GM12878 (cell line): ENCODE results near the gene TSHZ1.

Source experiments
- CEBPB ChIP-seq, 2 experiments: fragments of 150-350 bp in 1 of 2; IDR thresholded peaks; 2 replicates each; pipeline ENCODE4 v1.6.1; 2012 to 2014; ENCODE audit warnings: low read depth in 2 of 2, low read length in 2 of 2, borderline replicate concordance in 1 of 2, inconsistent platforms in 1 of 2
- TF ChIP-seq, protein P1 (sequence below): fragments of 450-650 bp; IDR thresholded peaks from 2 replicates; pipeline ENCODE4 v1.6.1; 2017; ENCODE audit warnings: mild to moderate bottlenecking, moderate library complexity
- TF ChIP-seq, protein P2 (sequence below), 3 experiments: IDR thresholded peaks in 2 of 3; conservative IDR thresholded peaks in 1 of 3; 2 replicates each; pipeline ENCODE4 v1.5.1; 2011; ENCODE audit warnings: low read depth in 3 of 3, low read length in 3 of 3, mild to moderate bottlenecking in 3 of 3, control low read depth in 2 of 3, moderate library complexity in 2 of 3, inconsistent platforms in 1 of 3, mixed read lengths in 1 of 3; ENCODE audit not compliant: control insufficient read depth in 2 of 3, insufficient read depth in 1 of 3; ENCODE audit errors: extremely low read depth in 1 of 3

DNA sequence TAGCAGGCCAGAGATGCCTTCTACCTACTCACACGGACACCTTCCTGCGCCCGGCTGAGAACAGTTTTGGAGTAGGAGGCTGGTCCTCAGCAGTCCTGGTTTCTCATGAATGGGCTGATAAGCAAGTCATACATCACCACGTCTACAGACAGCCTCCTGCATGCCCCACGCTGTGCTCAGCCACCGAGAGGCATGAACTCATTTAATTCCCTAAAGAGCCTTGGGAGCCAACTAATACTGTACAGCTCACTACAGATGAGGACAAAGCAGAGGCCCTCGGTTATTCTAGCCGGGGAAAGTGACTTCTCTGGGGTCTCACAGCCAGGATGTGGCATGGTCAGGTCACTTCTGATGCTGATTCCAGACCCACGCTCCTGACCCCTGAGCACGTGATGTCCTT is 105.6 kb downstream of the TSHZ1 start:
- TF ChIP-seq, protein P1, sequence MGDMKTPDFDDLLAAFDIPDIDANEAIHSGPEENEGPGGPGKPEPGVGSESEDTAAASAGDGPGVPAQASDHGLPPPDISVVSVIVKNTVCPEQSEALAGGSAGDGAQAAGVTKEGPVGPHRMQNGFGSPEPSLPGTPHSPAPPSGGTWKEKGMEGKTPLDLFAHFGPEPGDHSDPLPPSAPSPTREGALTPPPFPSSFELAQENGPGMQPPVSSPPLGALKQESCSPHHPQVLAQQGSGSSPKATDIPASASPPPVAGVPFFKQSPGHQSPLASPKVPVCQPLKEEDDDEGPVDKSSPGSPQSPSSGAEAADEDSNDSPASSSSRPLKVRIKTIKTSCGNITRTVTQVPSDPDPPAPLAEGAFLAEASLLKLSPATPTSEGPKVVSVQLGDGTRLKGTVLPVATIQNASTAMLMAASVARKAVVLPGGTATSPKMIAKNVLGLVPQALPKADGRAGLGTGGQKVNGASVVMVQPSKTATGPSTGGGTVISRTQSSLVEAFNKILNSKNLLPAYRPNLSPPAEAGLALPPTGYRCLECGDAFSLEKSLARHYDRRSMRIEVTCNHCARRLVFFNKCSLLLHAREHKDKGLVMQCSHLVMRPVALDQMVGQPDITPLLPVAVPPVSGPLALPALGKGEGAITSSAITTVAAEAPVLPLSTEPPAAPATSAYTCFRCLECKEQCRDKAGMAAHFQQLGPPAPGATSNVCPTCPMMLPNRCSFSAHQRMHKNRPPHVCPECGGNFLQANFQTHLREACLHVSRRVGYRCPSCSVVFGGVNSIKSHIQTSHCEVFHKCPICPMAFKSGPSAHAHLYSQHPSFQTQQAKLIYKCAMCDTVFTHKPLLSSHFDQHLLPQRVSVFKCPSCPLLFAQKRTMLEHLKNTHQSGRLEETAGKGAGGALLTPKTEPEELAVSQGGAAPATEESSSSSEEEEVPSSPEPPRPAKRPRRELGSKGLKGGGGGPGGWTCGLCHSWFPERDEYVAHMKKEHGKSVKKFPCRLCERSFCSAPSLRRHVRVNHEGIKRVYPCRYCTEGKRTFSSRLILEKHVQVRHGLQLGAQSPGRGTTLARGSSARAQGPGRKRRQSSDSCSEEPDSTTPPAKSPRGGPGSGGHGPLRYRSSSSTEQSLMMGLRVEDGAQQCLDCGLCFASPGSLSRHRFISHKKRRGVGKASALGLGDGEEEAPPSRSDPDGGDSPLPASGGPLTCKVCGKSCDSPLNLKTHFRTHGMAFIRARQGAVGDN: no peak
- TF ChIP-seq, protein P2, sequence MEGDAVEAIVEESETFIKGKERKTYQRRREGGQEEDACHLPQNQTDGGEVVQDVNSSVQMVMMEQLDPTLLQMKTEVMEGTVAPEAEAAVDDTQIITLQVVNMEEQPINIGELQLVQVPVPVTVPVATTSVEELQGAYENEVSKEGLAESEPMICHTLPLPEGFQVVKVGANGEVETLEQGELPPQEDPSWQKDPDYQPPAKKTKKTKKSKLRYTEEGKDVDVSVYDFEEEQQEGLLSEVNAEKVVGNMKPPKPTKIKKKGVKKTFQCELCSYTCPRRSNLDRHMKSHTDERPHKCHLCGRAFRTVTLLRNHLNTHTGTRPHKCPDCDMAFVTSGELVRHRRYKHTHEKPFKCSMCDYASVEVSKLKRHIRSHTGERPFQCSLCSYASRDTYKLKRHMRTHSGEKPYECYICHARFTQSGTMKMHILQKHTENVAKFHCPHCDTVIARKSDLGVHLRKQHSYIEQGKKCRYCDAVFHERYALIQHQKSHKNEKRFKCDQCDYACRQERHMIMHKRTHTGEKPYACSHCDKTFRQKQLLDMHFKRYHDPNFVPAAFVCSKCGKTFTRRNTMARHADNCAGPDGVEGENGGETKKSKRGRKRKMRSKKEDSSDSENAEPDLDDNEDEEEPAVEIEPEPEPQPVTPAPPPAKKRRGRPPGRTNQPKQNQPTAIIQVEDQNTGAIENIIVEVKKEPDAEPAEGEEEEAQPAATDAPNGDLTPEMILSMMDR (IDR thresholded peaks at IDR 0.05 in 2 of 3, conservative IDR thresholded peaks at IDR 0.05 in 1 of 3; ENCODE audit: control insufficient read depth in 2 of 3, extremely low read depth in 1 of 3, insufficient read depth in 1 of 3, low read depth in 3 of 3, low read length in 3 of 3): no peak
- TF ChIP-seq CEBPB (IDR thresholded peaks at IDR 0.05; ENCODE audit: borderline replicate concordance in 1 of 2, low read depth in 2 of 2, low read length in 2 of 2): no peak
